Endothelial cell of hepatic sinusoid (primary cell): ENCODE data around the gene HSD11B1L.
"Not testable (repeated sequence)": the region's sequence is repeated elsewhere in the genome, so short reads cannot be mapped to it uniquely, and the experiment has no call there.

Source experiments
- in situ Hi-C: cut with HindIII; loops from 2 replicates; pipeline ENCODE4 v1.10.0; 2017; ENCODE audit warnings: low sequenced_read_pairs

The HSD11B1L gene

GRCh38 chr19:5686647-5687359 lies 6.0 kb downstream of the HSD11B1L start:
- in situ Hi-C loops: no loop called here

DNA sequence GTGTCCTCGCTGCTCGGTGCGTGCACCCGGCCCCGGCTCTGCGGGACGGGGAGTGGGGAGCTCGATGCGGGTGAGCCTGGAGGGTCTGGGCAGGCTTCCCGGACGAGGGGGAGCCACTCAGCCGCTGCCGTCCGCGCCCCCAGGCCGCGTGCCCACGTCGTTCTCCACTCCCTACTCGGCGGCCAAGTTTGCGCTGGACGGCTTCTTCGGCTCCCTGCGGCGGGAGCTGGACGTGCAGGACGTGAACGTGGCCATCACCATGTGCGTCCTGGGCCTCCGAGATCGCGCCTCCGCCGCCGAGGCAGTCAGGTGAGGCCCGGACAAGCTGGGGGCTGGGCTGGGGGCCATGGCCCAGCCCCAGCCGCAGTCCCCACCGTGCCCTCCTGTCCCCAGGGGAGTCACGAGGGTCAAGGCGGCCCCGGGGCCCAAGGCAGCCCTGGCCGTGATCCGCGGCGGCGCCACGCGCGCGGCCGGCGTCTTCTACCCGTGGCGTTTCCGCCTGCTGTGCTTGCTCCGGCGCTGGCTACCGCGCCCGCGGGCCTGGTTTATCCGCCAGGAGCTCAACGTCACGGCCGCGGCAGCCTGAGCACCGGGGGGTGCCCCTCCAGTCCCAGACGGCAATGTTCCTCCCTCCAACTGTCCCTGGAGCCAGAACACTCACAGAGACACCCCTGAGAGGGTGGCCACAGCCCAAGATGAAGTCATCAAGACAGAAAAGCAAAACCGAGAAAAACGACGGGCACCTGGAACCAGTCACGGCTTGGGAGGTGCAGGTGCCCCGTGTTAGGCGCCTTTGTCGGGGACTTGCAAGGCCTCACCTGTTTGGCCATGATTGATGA lies 6.8 kb downstream of the HSD11B1L start:
- in situ Hi-C loops: no loop called here

GRCh38 chr19:5688262-5688881 lies 7.5 kb downstream of the HSD11B1L start:
- in situ Hi-C loops: not testable (repeated sequence)

GRCh38 chr19:5690125-5690954 lies 9.5 kb downstream of the HSD11B1L start, which contains the start of gene RPL36:
Gene RPL36, plus strand, starts transcription at chr19:5690295. Its CDS starts 213 bp downstream, at chr19:5690508.
- in situ Hi-C loops: no loop called here

DNA sequence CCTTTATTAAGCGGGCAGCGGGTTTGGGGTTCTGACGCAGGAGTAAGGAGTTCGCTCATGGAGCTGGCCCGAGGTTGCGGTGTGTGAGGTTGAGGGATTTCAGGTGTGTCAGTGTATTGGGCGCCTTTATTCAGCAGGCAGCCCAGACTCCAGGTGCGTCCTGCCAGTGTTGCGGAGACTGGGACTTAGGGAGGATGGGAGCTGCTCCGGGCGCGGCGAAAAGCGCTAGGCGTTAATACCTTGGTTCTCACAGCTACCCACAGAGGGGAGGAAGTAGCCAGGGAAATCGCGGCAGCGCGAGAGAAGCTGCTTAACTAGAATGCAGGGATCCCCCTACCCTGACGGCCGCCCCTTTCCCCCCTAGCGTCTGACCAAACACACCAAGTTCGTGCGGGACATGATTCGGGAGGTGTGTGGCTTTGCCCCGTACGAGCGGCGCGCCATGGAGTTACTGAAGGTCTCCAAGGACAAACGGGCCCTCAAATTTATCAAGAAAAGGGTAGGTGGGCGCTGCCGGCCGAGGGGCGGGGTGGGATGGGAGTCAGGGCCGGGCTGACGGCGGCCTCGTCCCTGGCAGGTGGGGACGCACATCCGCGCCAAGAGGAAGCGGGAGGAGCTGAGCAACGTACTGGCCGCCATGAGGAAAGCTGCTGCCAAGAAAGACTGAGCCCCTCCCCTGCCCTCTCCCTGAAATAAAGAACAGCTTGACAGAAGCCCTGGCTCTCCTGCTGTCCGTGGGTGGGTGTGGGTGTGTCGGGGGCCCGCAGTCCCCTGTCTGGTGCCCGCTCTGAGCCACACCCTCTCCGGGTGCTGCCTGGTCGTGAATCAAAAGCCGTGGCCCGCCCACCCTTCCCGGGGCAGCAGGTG lies 10.4 kb downstream of the HSD11B1L start:
- in situ Hi-C loops: no loop called here

- in situ Hi-C loops: no loop called here
Observed at GRCh38 chr19:5691822-5692722, 11.2 kb downstream of the HSD11B1L start.

GRCh38 chr19:5692723-5693194 lies 11.9 kb downstream of the HSD11B1L start:
- in situ Hi-C loops: no loop called here

DNA sequence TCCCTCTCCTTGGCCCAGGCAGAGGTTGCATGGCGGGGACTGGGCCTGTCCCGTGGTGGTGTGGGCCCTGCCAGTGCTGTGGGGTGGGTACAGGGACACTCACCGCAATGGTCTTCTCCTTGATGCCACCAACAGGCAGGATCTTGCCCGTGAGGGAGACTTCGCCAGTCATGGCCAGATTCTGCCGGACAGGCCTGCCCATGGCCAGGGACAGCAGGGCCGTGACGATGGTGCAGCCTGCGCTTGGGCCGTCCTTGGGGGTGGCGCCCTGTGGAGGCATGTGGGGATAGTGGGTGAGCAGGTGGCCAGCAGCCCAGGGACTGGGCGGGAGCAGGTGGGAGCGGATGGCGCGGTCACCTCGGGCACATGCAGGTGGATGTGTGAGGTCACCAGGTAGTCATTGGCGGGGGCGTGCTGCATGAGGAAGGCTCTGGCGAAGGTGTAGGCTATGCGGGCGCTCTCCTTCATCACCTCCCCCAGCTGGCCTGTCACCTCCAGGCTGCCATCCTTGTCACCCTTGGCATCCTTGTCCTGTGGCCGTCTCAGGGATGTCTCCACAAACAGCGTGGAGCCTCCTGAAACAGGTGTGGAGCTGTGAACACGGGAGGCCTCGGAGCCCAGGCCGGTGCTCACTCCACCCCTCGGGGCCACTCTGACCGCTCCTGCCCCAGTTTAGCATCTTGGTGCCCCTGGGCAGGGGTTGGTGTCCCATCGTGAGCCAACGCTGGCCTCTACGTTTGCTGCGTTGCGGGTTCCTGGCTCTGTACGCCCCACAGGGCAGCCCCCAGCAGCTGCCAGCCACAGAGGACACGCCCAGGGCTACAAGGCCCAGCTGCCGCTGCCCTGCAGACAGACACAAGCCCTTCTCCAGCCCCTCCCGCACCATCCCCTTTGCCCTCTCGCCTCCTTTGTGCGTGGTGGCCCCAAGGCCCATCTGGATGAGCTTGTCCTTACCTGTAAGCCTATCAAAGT lies 12.7 kb downstream of the HSD11B1L start:
- in situ Hi-C loops: no loop called here

- in situ Hi-C loops: no loop called here
Observed at GRCh38 chr19:5694167-5694955, 13.5 kb downstream of the HSD11B1L start.

GRCh38 chr19:5694956-5695648 lies 14.3 kb downstream of the HSD11B1L start:
- in situ Hi-C loops: no loop called here

GRCh38 chr19:5695649-5696195 lies 14.9 kb downstream of the HSD11B1L start:
- in situ Hi-C loops: no loop called here

DNA sequence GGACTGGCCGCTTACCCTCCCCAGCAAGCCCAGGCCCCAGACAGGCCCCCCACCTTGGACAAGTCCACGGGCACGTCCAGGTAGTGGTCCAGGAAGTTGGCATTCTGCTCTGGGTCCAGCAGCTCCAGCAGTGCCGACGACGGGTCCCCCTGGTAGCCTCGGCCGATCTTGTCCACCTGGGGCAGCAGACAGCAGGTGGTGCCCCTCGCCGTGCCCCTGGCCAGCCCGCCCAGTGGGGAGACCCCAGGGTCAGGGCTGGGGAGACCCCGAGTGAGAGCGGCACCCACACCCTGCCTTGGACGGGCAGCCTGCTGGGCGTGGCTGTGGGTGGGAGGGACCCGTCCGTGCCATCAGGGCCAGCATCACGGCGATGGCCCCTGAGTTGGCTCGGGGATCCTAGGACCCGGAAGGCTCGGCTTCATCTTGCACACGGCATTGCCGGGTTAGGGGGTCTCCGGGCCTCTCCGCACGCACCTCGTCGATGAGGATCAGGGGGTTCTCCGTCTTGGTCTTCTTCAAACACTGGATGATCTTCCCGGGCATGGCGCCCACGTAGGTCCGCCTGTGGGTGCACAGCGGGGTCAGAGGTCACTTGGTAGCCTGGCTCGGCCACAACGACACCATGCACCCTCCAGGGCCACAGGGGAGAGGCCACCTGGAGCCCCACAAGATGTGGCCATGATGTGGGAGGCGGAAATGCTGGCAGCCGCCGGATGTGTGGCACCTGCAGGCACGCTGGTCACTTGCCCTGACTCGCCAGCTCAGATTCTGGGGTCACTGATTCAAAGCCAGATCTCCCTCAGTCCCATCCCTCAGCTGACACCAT lies 15.6 kb downstream of the HSD11B1L start:
- in situ Hi-C loops: no loop called here

DNA sequence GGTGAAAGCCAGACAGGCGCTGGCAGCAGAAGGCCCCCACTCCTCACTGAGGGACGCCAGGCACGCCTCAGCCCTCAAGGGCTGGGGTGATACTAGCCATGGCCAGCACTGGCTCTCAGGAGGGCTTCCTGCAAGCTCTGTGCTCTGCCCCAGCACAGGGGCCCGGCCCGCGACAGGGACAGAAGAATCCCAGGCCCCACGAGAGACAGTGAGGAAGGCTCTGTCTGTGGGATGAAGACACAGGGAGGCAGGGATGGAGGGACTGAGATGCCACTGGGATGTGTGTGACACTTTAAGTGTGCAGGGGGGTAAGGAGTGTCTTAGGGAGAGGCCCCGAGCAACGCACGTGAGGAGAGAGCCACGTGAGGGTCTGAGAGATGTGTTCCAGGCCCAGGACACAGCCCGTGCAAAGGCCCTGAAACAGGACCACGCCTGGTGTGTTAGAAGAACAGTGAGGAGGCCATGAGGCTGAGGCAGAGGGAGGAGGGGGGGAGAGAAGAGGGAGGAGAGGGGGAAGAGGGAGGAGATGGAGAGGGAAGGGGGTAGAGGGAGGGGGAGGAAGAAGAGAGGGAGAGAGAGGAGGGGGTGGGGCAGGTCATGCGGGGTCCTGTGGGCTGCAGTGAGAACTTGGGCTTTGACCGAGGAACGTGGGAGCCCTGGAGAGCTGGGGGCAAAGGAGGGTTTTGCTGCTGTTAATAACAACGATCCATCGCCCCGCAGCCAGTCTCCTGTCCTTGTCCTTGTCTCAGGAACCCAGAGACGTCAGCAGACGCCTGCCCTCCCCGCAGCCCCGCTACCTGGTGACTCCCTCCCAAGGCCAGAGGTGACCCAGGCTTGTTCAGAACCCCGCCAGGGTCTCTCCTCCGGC lies 16.4 kb downstream of the HSD11B1L start:
- in situ Hi-C loops: no loop called here
